ENCODE measurements around the gene PEPD.

The PEPD gene

GRCh38 chr19:33473653-33474305 lies 47.8 kb downstream of the PEPD start:
- no peak for DNase-seq (ENCODE audit: low read depth in 2 of 2)

GRCh38 chr19:33472691-33473652 lies 48.6 kb downstream of the PEPD start:
- DNase-seq (ENCODE audit: low read depth in 2 of 2), result no peak

- no peak for DNase-seq (ENCODE audit: low read depth in 2 of 2)
Observed at GRCh38 chr19:33472226-33472625, 49.4 kb downstream of the PEPD start.

- no peak for DNase-seq (ENCODE audit: low read depth in 2 of 2)
Observed at GRCh38 chr19:33471111-33471996, 50.2 kb downstream of the PEPD start.

GRCh38 chr19:33470686-33471085 lies 50.9 kb downstream of the PEPD start:
- DNase-seq (ENCODE audit: low read depth in 2 of 2), result no peak

- DNase-seq (ENCODE audit: low read depth in 2 of 2), result no peak
Observed at GRCh38 chr19:33470040-33470330, 51.6 kb downstream of the PEPD start.

- DNase-seq (ENCODE audit: low read depth in 2 of 2), result no peak
Observed at GRCh38 chr19:33469171-33470039, 52.2 kb downstream of the PEPD start.

- no peak for DNase-seq (ENCODE audit: low read depth in 2 of 2)
Observed at GRCh38 chr19:33468361-33469170, 53.0 kb downstream of the PEPD start.

GRCh38 chr19:33467851-33468250 lies 53.7 kb downstream of the PEPD start:
- DNase-seq (ENCODE audit: low read depth in 2 of 2), result no peak

GRCh38 chr19:33465834-33466233 lies 55.8 kb downstream of the PEPD start:
- no peak for DNase-seq (ENCODE audit: low read depth in 2 of 2)

GRCh38 chr19:33465371-33465770 lies 56.2 kb downstream of the PEPD start:
- no peak for DNase-seq (ENCODE audit: low read depth in 2 of 2)

- no peak for DNase-seq (ENCODE audit: low read depth in 2 of 2)
Observed at GRCh38 chr19:33464733-33465115, 56.9 kb downstream of the PEPD start.

GRCh38 chr19:33464010-33464732 lies 57.4 kb downstream of the PEPD start:
- no peak for DNase-seq (ENCODE audit: low read depth in 2 of 2)

GRCh38 chr19:33463199-33463598 lies 58.4 kb downstream of the PEPD start:
- DNase-seq (ENCODE audit: low read depth in 2 of 2), result no peak

GRCh38 chr19:33462112-33462791 lies 59.3 kb downstream of the PEPD start:
- no peak for DNase-seq (ENCODE audit: low read depth in 2 of 2)

- DNase-seq (ENCODE audit: low read depth in 2 of 2), result no peak
Observed at GRCh38 chr19:33461256-33462111, 60.1 kb downstream of the PEPD start.

- no peak for DNase-seq (ENCODE audit: low read depth in 2 of 2)
Observed at GRCh38 chr19:33460221-33460908, 61.2 kb downstream of the PEPD start.
